HG03378 (cell line): Measurements from ENCODE around the gene VPS72.

Source experiments
- ATAC-seq: cut with Tn5 transposase; IDR thresholded peaks from one replicate; pipeline ENCODE4 v1.9.1; 2021; ENCODE audit warnings: mild to moderate bottlenecking, moderate library complexity; ENCODE audit not compliant: unreplicated experiment

VPS72 gene

GRCh38 chr1:151187205-151187604 lies 2.8 kb downstream of the VPS72 start:
- ATAC-seq, result no peak

GRCh38 chr1:151184211-151184610 lies 5.8 kb downstream of the VPS72 start:
- no peak for ATAC-seq

DNA sequence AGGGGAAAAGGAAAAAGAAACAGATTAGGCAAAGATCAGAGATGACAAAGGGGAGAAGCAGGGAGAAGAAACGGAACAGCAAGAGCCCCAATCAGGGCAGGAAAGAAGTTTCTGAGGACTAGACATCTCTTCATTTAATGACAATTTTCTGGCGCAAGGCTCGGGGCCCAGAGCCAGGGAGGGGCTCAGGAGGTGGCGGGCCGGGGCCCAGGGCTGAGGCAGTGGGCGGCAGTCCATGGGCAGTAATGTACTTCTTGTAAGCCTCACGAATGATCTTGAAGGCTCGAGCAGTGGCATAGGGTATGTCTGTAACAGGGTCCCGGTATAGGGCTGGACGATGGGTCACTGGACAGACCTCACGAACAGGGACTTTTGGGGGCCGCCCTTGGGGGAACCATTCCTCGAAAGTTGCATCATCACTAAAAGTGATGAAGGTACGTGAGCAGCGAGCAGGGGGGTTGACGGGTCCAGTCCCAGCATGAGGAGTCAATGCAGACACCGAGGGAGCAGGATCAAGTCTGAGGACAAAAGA lies 13.4 kb downstream of the VPS72 start:
- ATAC-seq, result no peak

DNA sequence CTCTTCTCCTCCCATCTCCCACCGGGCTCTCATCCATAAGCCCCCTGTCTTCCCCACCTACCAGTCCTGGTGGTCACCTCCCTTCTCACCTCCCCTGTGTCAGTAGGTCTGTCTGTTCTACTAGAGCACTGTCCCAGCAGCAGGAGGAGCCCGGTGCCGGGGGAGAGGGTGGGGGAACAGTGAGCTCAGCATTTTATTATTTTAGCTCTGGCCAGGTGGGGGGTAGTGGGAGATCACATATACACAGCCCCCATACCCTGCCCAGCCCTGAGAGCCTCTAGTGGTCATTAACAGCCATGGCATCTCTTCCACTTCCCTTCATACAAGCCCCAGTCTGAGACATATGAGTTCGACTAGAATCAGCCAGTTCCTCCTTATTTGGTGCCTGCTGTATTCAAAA lies 14.1 kb downstream of the VPS72 start, which contains the start of gene TMOD4:
Gene TMOD4 (minus strand): TSS at position 119 of the 400 bp plus-strand sequence. CDS start 1,106 bp downstream, outside the sequence.
- ATAC-seq, result no peak

- ATAC-seq, result no peak
These were observed 14.8 kb downstream of the VPS72 start for GRCh38 chr1:151175041-151175741.

DNA sequence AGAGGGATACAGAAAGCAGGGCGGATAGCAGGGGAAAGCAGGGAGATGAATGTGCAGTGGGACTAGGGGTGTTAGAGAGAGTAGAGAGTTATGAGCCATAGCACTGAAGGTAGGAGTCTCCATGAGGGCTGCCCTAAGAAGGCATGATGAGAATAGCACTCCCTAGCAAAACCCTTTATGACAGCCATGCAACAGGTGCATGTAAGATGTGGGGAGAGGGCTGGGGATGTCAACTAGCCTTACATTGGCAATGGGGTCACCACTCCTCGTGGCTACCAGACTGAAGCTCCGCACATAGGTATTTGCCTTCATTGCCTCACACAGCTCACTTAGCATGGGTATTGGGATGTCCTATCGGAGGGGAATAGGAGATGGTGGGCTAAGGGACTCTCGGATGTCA lies 18.8 kb downstream of the VPS72 start:
- no peak for ATAC-seq

DNA sequence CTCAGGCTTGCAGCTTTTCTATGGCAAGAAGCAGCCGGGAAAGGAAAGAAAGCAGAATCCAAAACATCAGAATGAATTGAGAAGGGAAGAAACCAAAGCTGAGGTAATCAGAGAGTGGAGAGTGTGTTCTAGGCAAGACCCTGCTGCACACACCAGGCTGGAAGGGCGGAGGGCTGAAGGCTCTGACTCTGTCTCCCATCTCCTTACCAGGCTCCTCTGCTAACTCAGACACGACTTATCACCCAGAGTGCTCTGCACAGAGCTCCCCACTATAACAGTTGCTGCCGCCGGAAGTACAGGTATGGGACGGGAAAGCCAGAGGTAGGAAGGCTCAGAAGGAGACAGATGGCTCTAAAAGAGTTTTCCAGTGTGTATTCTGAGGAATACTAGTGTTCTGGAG lies 22.9 kb downstream of the VPS72 start:
- ATAC-seq, result no peak

DNA sequence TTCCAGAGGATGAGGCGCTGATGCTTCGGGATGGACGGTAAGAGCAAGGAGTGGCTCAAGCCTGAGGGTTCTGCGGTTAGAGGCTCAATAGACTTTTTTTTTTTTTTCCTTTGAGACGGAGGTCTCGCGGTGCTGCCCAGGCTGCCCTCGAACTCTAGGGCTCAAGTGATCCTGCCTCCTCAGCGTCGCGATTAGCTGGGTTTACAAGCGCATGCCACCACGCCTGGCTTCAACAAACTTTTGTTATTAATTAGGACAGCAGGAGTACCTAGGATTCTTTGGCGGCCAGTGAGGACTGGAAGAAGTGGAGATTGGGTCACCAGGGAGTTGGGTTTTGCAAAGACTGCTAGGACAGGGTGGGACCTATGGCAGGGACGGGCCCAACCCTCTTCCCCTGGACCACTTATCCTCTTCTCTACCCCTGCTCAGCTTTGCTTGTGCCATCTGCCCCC lies 23.5 kb downstream of the VPS72 start:
- ATAC-seq, result no peak

- ATAC-seq, result peak; percentile 75
These were observed 24.1 kb downstream of the VPS72 start, which contains the start of the genes LYSMD1 and SCNM1 for GRCh38 chr1:151165738-151166504. LYSMD1 (minus strand) TSS chr1:151165902; CDS start chr1:151165258, 644 bp downstream. SCNM1 (plus strand) TSS chr1:151166144; CDS start chr1:151166153, 9 bp downstream.

- ATAC-seq, result no peak
These were observed 24.7 kb downstream of the VPS72 start for GRCh38 chr1:151165281-151165737.

- no peak for ATAC-seq
These were observed 25.2 kb downstream of the VPS72 start for GRCh38 chr1:151164732-151165280.

DNA sequence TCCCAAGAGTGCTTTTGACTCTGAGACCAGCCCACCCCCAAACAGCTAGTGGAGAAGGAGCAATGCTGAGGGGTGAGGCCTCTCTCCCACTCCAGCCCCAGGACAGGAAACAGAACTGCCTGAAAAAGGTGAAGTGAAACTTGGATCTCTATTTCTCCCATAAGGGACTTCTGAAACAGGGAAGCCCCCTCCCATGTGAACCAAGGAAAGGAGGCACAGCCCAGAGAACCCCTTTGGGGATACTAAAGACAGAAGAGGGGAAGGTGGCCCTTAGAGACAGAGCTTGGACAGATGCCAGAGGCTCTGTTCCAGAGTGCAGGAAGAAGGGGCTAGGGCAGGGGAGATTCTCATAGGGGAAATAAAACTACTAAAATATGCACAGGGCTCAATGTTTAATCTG lies 30.6 kb downstream of the VPS72 start:
- no peak for ATAC-seq

DNA sequence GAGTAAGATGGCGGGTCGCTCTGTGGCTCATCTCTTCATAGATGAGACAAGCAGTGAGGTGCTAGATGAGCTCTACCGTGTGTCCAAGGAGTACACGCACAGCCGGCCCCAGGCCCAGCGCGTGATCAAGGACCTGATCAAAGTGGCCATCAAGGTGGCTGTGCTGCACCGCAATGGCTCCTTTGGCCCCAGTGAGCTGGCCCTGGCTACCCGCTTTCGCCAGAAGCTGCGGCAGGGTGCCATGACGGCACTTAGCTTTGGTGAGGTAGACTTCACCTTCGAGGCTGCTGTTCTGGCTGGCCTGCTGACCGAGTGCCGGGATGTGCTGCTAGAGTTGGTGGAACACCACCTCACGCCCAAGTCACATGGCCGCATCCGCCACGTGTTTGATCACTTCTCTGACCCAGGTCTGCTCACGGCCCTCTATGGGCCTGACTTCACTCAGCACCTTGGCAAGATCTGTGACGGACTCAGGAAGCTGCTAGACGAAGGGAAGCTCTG lies 31.2 kb downstream of the VPS72 start:
- ATAC-seq, result no peak

DNA sequence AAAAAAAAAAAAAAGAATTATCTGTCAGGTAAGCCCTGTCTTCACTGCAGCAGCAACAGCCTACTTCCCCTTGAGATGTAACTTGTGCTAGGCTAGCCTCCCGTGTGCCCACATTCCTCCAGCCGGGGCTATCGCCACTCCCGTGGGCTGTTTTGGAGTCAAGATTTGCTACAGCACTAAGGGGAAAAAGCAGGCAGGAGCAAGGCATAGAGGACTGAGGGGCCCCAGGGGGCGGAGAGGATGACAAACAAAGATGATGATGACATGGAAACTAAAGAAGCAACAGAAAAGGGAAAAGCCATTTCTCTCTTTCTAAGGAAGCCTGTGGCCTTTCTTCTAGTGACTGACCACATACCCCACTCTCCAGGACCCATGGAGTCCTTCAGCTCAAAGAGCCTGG lies 31.7 kb downstream of the VPS72 start:
- ATAC-seq, result no peak

DNA sequence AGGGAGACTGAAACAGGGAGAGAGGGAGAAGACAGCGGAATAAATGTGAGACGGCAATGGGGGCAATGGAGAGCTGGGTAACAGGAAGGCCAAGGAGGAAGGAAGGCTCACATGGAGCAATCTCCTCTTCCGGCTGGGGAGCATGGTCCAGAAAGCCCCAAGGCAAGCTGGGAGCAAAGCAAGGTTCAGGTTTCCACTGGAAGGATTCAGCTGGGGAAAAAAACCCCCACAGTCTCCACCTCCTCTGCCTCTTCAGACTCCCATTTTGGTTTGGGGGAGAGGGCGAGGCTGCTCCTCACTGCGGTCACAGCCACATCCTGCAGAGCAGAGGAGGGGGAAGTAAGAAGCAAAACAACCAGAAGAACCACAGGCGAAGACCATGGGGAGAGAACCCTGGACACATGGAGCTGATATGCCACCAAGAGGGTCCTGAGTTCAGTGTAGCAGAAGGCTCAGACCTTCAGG lies 32.9 kb downstream of the VPS72 start:
- ATAC-seq, result no peak

GRCh38 chr1:151156515-151156819 lies 33.5 kb downstream of the VPS72 start, which contains the start of gene TNFAIP8L2:
TNFAIP8L2 (plus strand) TSS chr1:151156649; CDS start chr1:151158698, 2,049 bp downstream.
- ATAC-seq, result peak; percentile 44

- no peak for ATAC-seq
These were observed 42.3 kb downstream of the VPS72 start for GRCh38 chr1:151147665-151148064.

GRCh38 chr1:151147132-151147503 lies 42.9 kb downstream of the VPS72 start:
- no peak for ATAC-seq

DNA sequence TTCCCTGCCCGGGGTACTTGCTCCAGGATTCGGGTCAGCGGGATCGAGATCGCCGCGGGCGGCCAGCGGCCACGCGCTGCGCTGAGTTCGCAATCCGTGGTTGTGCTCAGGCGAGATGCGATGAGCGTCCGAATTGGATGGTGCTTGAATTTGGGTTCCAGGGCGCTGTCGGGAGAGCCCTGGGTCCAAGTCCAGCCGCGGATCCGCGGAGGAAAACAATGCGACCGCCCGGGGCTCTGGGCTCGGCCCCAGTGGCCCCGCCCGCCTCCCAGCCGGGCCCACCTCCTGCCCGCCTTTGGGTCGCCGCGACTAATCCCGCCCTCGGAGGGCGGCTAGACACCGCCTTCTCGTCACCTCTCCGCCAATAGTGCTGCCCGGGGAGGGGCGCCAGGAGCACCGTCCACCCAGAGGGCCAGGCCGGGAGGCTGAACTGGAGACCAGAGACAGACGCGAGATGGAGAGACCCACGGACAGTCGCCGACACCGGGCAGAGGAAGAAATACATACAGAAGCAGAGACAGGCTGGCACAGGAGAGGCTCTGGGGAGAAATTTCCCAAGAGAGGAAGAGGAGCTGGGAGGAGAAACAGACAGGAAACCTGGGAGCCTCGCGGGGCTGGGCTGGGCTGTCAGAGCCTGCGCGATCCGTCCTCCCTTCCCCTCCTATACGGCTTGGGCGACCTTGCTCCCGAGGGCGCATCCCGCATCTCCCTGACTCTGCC lies 43.4 kb downstream of the VPS72 start, which contains the start of gene SEMA6C:
Gene SEMA6C (minus strand): TSS at position 220 of the 720 bp plus-strand sequence. CDS start 4,010 bp downstream, outside the sequence.
- ATAC-seq, result peak; percentile 84

GRCh38 chr1:151146072-151146411 lies 44.0 kb downstream of the VPS72 start:
- no peak for ATAC-seq
